Loucy (cell line): Measurements from ENCODE around the gene PLEKHG5.

Experiments
- H2AFZ ChIP-seq: fragments of 200-600 bp; sonication (generic); 2 replicates; pipeline ENCODE4 v1.6.0; 2016; ENCODE audit warnings: antibody characterized with exemption, mild to moderate bottlenecking, low read length, moderate library complexity
- H3F3A ChIP-seq: fragments of 200-600 bp; 2 replicates; pipeline ENCODE4 v1.6.0; 2016; ENCODE audit warnings: antibody characterized with exemption, low read depth, mild to moderate bottlenecking
- H3K27me3 ChIP-seq: fragments of 200-600 bp; sonication (generic); 2 replicates; pipeline ENCODE4 v1.6.1; 2014; ENCODE audit warnings: low read length, mild to moderate bottlenecking; ENCODE audit not compliant: insufficient read depth, poor library complexity, severe bottlenecking
- H3K36me3 ChIP-seq: fragments of 200-600 bp; sonication (generic); 2 replicates; pipeline ENCODE4 v1.6.1; 2016; ENCODE audit warnings: low read length; ENCODE audit not compliant: insufficient read depth
- H3K4me1 ChIP-seq: fragments of 200-600 bp; sonication (generic); 2 replicates; pipeline ENCODE4 v1.5.1; 2014; ENCODE audit warnings: low read length, mild to moderate bottlenecking; ENCODE audit not compliant: insufficient read depth, poor library complexity, severe bottlenecking
- H3K4me2 ChIP-seq: fragments of 200-600 bp; sonication (generic); 2 replicates; pipeline ENCODE4 v1.6.0; 2014; ENCODE audit warnings: antibody characterized with exemption, low read length, low read depth, mild to moderate bottlenecking; ENCODE audit not compliant: poor library complexity, severe bottlenecking
- H3K4me3 ChIP-seq: fragments of 200-600 bp; sonication (generic); 2 replicates; pipeline ENCODE4 v1.5.1; 2014; ENCODE audit warnings: low read length, mild to moderate bottlenecking, mixed read lengths; ENCODE audit not compliant: poor library complexity, severe bottlenecking
- H3K79me2 ChIP-seq: fragments of 200-600 bp; sonication (generic); 2 replicates; pipeline ENCODE4 v1.6.1; 2014; ENCODE audit warnings: low read length; ENCODE audit not compliant: insufficient read depth
- H3K9ac ChIP-seq: fragments of 200-600 bp; sonication (generic); 2 replicates; pipeline ENCODE4 v1.6.0; 2014; ENCODE audit warnings: mild to moderate bottlenecking, low read depth, low read length, moderate library complexity; ENCODE audit not compliant: poor library complexity, severe bottlenecking
- H3K9me2 ChIP-seq: fragments of 200-600 bp; sonication (generic); replicated peaks from 2 replicates; pipeline ENCODE4 v1.6.1; 2016; ENCODE audit warnings: low read depth, low read length, mixed read lengths
- H3K9me3 ChIP-seq: fragments of 200-600 bp; sonication (generic); 2 replicates; pipeline ENCODE4 v1.6.1; 2014; ENCODE audit warnings: mild to moderate bottlenecking, antibody characterized with exemption, low read length, low read depth; ENCODE audit not compliant: insufficient read depth
- H4K20me1 ChIP-seq: fragments of 200-600 bp; sonication (generic); 2 replicates; pipeline ENCODE4 v1.6.0; 2014; ENCODE audit warnings: antibody characterized with exemption, low read length, mild to moderate bottlenecking; ENCODE audit not compliant: insufficient read depth, poor library complexity, severe bottlenecking
- EZH2phosphoT487 ChIP-seq: fragments of 200-600 bp; IDR thresholded peaks from 2 replicates; pipeline ENCODE4 v1.6.1; 2018; ENCODE audit warnings: antibody characterized with exemption, mild to moderate bottlenecking, moderate library complexity, borderline replicate concordance
- TF ChIP-seq, protein P1 (sequence below): fragments of 200-600 bp; sonication (generic); conservative IDR thresholded peaks from 2 replicates; pipeline ENCODE4 v1.5.1; 2014; ENCODE audit warnings: mild to moderate bottlenecking, antibody characterized with exemption, low read length

The PLEKHG5 gene

DNA sequence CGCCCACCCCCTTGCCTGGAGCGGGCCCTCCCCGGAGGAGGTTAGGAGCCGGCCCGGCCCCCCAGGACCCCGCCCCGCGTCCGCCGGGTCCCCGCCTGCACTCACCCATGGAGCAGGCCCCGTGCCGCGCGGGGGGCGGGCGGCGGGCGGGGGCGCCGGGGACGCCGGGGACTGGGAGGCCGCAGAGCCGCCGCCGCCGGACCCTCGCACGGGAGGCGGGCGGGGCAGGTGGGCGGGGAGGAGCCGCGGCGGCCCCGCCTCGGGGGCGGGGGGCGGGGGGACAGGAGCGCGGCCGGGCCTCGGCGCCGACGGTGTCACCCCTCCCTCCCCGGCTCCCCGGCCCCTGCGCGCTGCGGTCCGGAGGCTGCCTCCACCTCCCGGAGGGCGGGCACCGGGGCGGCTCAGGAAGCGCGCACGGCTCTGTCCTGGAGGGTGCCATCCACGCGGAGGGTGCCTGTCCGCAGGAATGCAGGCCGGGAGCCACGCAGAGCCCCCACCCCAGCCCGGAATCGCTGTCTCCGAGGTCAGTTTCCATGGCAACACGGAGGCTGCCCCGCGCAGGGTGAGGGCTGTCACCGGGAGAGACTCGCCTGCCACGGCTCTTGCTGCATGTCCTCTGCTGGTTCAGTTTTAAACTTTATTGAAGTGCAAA lies 5.9 kb upstream of the PLEKHG5 start:
- Histone ChIP-seq H3K9me2 (no peaks in the 10 kb centered on the region), H3K36me3 (no peaks in the 10 kb centered on the region), H3K27me3 (no peaks in the 10 kb centered on the region), H3K4me2 (peak overlapping the region; percentile 75), H3F3A (no peaks in the 10 kb centered on the region), H3K4me3 (peak overlapping the region; percentile 76), H3K9me3 (no peaks in the 10 kb centered on the region), H3K79me2 (no peaks in the 10 kb centered on the region), H2AFZ (peak overlapping the region; percentile 86), H3K9ac (peak overlapping the region; percentile 48), H4K20me1 (no peaks in the 10 kb centered on the region), H3K4me1 (peaks cover 20% of the 10 kb centered on the region)
- TF ChIP-seq, protein P1, sequence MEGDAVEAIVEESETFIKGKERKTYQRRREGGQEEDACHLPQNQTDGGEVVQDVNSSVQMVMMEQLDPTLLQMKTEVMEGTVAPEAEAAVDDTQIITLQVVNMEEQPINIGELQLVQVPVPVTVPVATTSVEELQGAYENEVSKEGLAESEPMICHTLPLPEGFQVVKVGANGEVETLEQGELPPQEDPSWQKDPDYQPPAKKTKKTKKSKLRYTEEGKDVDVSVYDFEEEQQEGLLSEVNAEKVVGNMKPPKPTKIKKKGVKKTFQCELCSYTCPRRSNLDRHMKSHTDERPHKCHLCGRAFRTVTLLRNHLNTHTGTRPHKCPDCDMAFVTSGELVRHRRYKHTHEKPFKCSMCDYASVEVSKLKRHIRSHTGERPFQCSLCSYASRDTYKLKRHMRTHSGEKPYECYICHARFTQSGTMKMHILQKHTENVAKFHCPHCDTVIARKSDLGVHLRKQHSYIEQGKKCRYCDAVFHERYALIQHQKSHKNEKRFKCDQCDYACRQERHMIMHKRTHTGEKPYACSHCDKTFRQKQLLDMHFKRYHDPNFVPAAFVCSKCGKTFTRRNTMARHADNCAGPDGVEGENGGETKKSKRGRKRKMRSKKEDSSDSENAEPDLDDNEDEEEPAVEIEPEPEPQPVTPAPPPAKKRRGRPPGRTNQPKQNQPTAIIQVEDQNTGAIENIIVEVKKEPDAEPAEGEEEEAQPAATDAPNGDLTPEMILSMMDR, result no peak
- TF ChIP-seq EZH2phosphoT487, result no peak

DNA sequence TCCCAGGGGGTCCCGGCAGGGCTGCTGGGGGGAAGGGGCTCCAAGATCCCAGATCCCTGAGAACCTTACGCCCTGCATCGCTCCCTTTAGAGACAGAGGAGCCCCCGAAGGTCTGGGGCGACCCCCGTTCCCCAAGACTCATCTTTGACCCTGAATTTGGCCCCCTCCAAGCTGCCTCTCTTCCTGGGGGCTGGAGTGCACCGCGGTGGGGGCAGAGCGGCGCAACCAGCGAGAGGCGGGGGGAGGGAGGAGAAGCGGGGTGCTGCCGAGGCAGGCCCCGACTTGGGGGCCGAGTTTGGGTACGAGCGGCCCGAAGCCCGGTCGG lies 5.4 kb upstream of the PLEKHG5 start:
- Histone ChIP-seq H3K9ac (peak overlapping the region; percentile 47), H3K4me1 (peaks cover 24% of the 10 kb centered on the region), H3K4me2 (peak overlapping the region; percentile 72), H2AFZ (no peak overlapping the region), H3F3A (no peaks in the 10 kb centered on the region), H3K9me2 (no peaks in the 10 kb centered on the region), H3K4me3 (peak overlapping the region; percentile 64), H3K36me3 (no peaks in the 10 kb centered on the region), H4K20me1 (no peaks in the 10 kb centered on the region), H3K9me3 (no peaks in the 10 kb centered on the region), H3K27me3 (no peaks in the 10 kb centered on the region), H3K79me2 (no peaks in the 10 kb centered on the region)
- TF ChIP-seq, protein P1, result no peak
- no peak for TF ChIP-seq EZH2phosphoT487

DNA sequence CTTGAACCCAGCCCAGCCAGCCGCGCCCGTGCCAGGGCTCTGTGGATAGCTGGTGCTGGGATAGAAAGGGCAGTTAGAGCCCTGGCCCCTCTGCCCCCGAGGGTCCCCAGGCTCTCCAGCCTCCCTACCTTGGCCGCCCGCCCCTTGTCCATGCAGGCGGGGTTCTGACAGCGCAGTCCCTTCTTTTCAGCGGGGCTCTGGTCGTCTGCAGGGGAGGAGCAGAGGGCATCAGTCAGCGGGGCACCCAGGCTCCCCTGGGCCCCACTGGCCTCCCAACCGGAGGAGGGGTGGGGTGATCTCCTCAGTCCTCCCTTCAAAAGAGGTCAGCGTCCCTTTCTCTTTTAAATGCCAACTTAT lies 4.9 kb upstream of the PLEKHG5 start:
- Histone ChIP-seq H3K4me1 (peaks cover 30% of the 10 kb centered on the region), H3K9me3 (no peaks in the 10 kb centered on the region), H3K9ac (peak overlapping the region; percentile 47), H3F3A (peaks cover 3% of the 10 kb centered on the region; the same call in 1 of the 2 replicates), H3K9me2 (no peaks in the 10 kb centered on the region), H3K4me2 (peak overlapping the region; percentile 72), H4K20me1 (no peaks in the 10 kb centered on the region), H3K36me3 (no peaks in the 10 kb centered on the region), H2AFZ (no peak overlapping the region), H3K27me3 (no peaks in the 10 kb centered on the region), H3K79me2 (0 out of 2 replicates have a peak, but pooled peaks cover under 1% of the 10 kb centered on the region), H3K4me3 (peak overlapping the region; percentile 64)
- TF ChIP-seq, protein P1, result no peak
- TF ChIP-seq EZH2phosphoT487, result no peak
